Measurements from ENCODE around the gene ASIC4.

Gene ASIC4

GRCh38 chr2:219515874-219516629 lies 1.8 kb downstream of the ASIC4 start:
- no peak for DNase-seq (ENCODE audit: low read depth)

GRCh38 chr2:219516888-219517287 lies 2.6 kb downstream of the ASIC4 start:
- DNase-seq (ENCODE audit: low read depth), result no peak

GRCh38 chr2:219517954-219518778 lies 3.9 kb downstream of the ASIC4 start:
- no peak for DNase-seq (ENCODE audit: low read depth)

- DNase-seq (ENCODE audit: low read depth), result no peak
Observed at GRCh38 chr2:219519526-219519916, 5.2 kb downstream of the ASIC4 start.

GRCh38 chr2:219520079-219520478 lies 5.8 kb downstream of the ASIC4 start:
- DNase-seq (ENCODE audit: low read depth), result no peak

GRCh38 chr2:219521066-219521880 lies 7.0 kb downstream of the ASIC4 start:
- no peak for DNase-seq (ENCODE audit: low read depth)

- peak; percentile 57 for DNase-seq (ENCODE audit: low read depth)
Observed at GRCh38 chr2:219522111-219523030, 8.1 kb downstream of the ASIC4 start.

GRCh38 chr2:219523031-219523671 lies 8.9 kb downstream of the ASIC4 start:
- DNase-seq (ENCODE audit: low read depth), result no peak

- DNase-seq (ENCODE audit: low read depth), result no peak
Observed at GRCh38 chr2:219524817-219525216, 10.5 kb downstream of the ASIC4 start.

GRCh38 chr2:219525533-219526232 lies 11.4 kb downstream of the ASIC4 start:
- DNase-seq (ENCODE audit: low read depth), result no peak

- no peak for DNase-seq (ENCODE audit: low read depth)
Observed at GRCh38 chr2:219526320-219527075, 12.2 kb downstream of the ASIC4 start.

- no peak for DNase-seq (ENCODE audit: low read depth)
Observed at GRCh38 chr2:219527076-219527394, 12.8 kb downstream of the ASIC4 start.

GRCh38 chr2:219527472-219527871 lies 13.2 kb downstream of the ASIC4 start:
- no peak for DNase-seq (ENCODE audit: low read depth)

- DNase-seq (ENCODE audit: low read depth), result peak; percentile 60
Observed at GRCh38 chr2:219530048-219530963, 16.0 kb downstream of the ASIC4 start.

- no peak for DNase-seq (ENCODE audit: low read depth)
Observed at GRCh38 chr2:219531639-219532377, 17.5 kb downstream of the ASIC4 start.

GRCh38 chr2:219532378-219532649 lies 18.0 kb downstream of the ASIC4 start:
- DNase-seq (ENCODE audit: low read depth), result no peak

- DNase-seq (ENCODE audit: low read depth), result no peak
Observed at GRCh38 chr2:219533930-219534661, 19.8 kb downstream of the ASIC4 start.

Measured in HS-5 (cell line).